ENCODE results near the gene HDHD3.
"Not testable (repeated sequence)": the region's sequence is repeated elsewhere in the genome, so short reads cannot be mapped to it uniquely, and the experiment has no call there.

The HDHD3 gene

GRCh38 chr9:113375057-113376023, 1.4 kb downstream of the HDHD3 start:
- H3K4me3 Mint-ChIP-seq, result peak overlapping the region; percentile 72
- peaks cover 10% of the 10 kb centered on the region for H3K4me1 Mint-ChIP-seq
- no peaks in the 10 kb centered on the region for H3K27me3 Mint-ChIP-seq
- H3K27ac Mint-ChIP-seq, result peak overlapping the region; percentile 77
- no peaks in the 10 kb centered on the region for H3K9me3 Mint-ChIP-seq
- H3K36me3 Mint-ChIP-seq, result no peaks in the 10 kb centered on the region

- H3K4me1 Mint-ChIP-seq, result peaks cover 10% of the 10 kb centered on the region
- H3K36me3 Mint-ChIP-seq, result no peaks in the 10 kb centered on the region
- no peak overlapping the region for H3K4me3 Mint-ChIP-seq
- no peaks in the 10 kb centered on the region for H3K9me3 Mint-ChIP-seq
- H3K27ac Mint-ChIP-seq, result no peak overlapping the region
- no peaks in the 10 kb centered on the region for H3K27me3 Mint-ChIP-seq
Observed at GRCh38 chr9:113373676-113374392, 3.0 kb downstream of the HDHD3 start.

- peaks cover 10% of the 10 kb centered on the region for H3K4me1 Mint-ChIP-seq
- no peaks in the 10 kb centered on the region for H3K27me3 Mint-ChIP-seq
- H3K4me3 Mint-ChIP-seq, result no peak overlapping the region
- H3K27ac Mint-ChIP-seq, result no peak overlapping the region
- no peaks in the 10 kb centered on the region for H3K9me3 Mint-ChIP-seq
- H3K36me3 Mint-ChIP-seq, result no peaks in the 10 kb centered on the region
Observed at GRCh38 chr9:113373256-113373655, 3.5 kb downstream of the HDHD3 start.

- Mint-ChIP-seq H3K4me1 (peaks cover 10% of the 10 kb centered on the region), H3K36me3 (no peaks in the 10 kb centered on the region), H3K4me3 (no peak overlapping the region), H3K9me3 (no peaks in the 10 kb centered on the region), H3K27me3 (no peaks in the 10 kb centered on the region), H3K27ac (no peak overlapping the region)
Observed at GRCh38 chr9:113372059-113372458, 4.7 kb downstream of the HDHD3 start.

- Mint-ChIP-seq H3K36me3 (no peaks in the 10 kb centered on the region), H3K4me1 (peaks cover 10% of the 10 kb centered on the region), H3K27ac (no peak overlapping the region), H3K27me3 (no peaks in the 10 kb centered on the region), H3K4me3 (no peak overlapping the region), H3K9me3 (no peaks in the 10 kb centered on the region)
Observed at GRCh38 chr9:113370806-113371325, 5.9 kb downstream of the HDHD3 start.

GRCh38 chr9:113369855-113370140, 7.0 kb downstream of the HDHD3 start:
- no peak overlapping the region for H3K27ac Mint-ChIP-seq
- H3K4me3 Mint-ChIP-seq, result no peak overlapping the region
- no peaks in the 10 kb centered on the region for H3K27me3 Mint-ChIP-seq
- no peaks in the 10 kb centered on the region for H3K4me1 Mint-ChIP-seq
- H3K9me3 Mint-ChIP-seq, result no peaks in the 10 kb centered on the region
- H3K36me3 Mint-ChIP-seq, result no peaks in the 10 kb centered on the region

- Mint-ChIP-seq H3K4me3 (no peak overlapping the region), H3K36me3 (no peaks in the 10 kb centered on the region), H3K27ac (no peak overlapping the region), H3K27me3 (no peaks in the 10 kb centered on the region), H3K4me1 (no peaks in the 10 kb centered on the region), H3K9me3 (no peaks in the 10 kb centered on the region)
Observed at GRCh38 chr9:113368982-113369854, 7.6 kb downstream of the HDHD3 start.

GRCh38 chr9:113368348-113368981, 8.3 kb downstream of the HDHD3 start:
- H3K4me1 Mint-ChIP-seq, result no peaks in the 10 kb centered on the region
- H3K27ac Mint-ChIP-seq, result peak overlapping the region; percentile 70
- no peaks in the 10 kb centered on the region for H3K36me3 Mint-ChIP-seq
- H3K4me3 Mint-ChIP-seq, result no peak overlapping the region
- H3K9me3 Mint-ChIP-seq, result no peaks in the 10 kb centered on the region
- no peaks in the 10 kb centered on the region for H3K27me3 Mint-ChIP-seq

- not testable (repeated sequence) for H3K4me3 Mint-ChIP-seq, H3K9me3 Mint-ChIP-seq, H3K27ac Mint-ChIP-seq, H3K36me3 Mint-ChIP-seq, H3K27me3 Mint-ChIP-seq, H3K4me1 Mint-ChIP-seq
Observed at GRCh38 chr9:113365652-113366051, 11.1 kb downstream of the HDHD3 start.

GRCh38 chr9:113364951-113365350, 11.8 kb downstream of the HDHD3 start:
- Mint-ChIP-seq H3K27me3 (no peaks in the 10 kb centered on the region), H3K4me1 (peaks cover 4% of the 10 kb centered on the region), H3K36me3 (no peaks in the 10 kb centered on the region), H3K4me3 (no peak overlapping the region), H3K9me3 (no peaks in the 10 kb centered on the region), H3K27ac (no peak overlapping the region)

- Mint-ChIP-seq H3K27me3 (no peaks in the 10 kb centered on the region), H3K27ac (no peak overlapping the region), H3K4me3 (no peak overlapping the region), H3K9me3 (no peaks in the 10 kb centered on the region), H3K36me3 (no peaks in the 10 kb centered on the region), H3K4me1 (peaks cover 4% of the 10 kb centered on the region)
Observed at GRCh38 chr9:113363336-113363735, 13.4 kb downstream of the HDHD3 start.

- no peaks in the 10 kb centered on the region for H3K36me3 Mint-ChIP-seq
- H3K4me3 Mint-ChIP-seq, result no peak overlapping the region
- peaks cover 4% of the 10 kb centered on the region for H3K4me1 Mint-ChIP-seq
- H3K27me3 Mint-ChIP-seq, result no peaks in the 10 kb centered on the region
- no peaks in the 10 kb centered on the region for H3K9me3 Mint-ChIP-seq
- no peak overlapping the region for H3K27ac Mint-ChIP-seq
Observed at GRCh38 chr9:113361304-113362018, 15.3 kb downstream of the HDHD3 start.

- Mint-ChIP-seq H3K27me3 (no peaks in the 10 kb centered on the region), H3K4me3 (no peak overlapping the region), H3K4me1 (peaks cover 4% of the 10 kb centered on the region), H3K36me3 (no peaks in the 10 kb centered on the region), H3K9me3 (no peaks in the 10 kb centered on the region), H3K27ac (no peak overlapping the region)
Observed at GRCh38 chr9:113360242-113360842, 16.4 kb downstream of the HDHD3 start.

GRCh38 chr9:113359385-113359784, 17.4 kb downstream of the HDHD3 start:
- H3K4me3 Mint-ChIP-seq, result no peak overlapping the region
- H3K36me3 Mint-ChIP-seq, result no peaks in the 10 kb centered on the region
- H3K4me1 Mint-ChIP-seq, result peaks cover 4% of the 10 kb centered on the region
- no peak overlapping the region for H3K27ac Mint-ChIP-seq
- no peaks in the 10 kb centered on the region for H3K9me3 Mint-ChIP-seq
- no peaks in the 10 kb centered on the region for H3K27me3 Mint-ChIP-seq
